ENCODE measurements around the gene ROPN1B.
"Not testable (repeated sequence)": the region's sequence is repeated elsewhere in the genome, so short reads cannot be mapped to it uniquely, and the experiment has no call there.

The ROPN1B gene

DNA sequence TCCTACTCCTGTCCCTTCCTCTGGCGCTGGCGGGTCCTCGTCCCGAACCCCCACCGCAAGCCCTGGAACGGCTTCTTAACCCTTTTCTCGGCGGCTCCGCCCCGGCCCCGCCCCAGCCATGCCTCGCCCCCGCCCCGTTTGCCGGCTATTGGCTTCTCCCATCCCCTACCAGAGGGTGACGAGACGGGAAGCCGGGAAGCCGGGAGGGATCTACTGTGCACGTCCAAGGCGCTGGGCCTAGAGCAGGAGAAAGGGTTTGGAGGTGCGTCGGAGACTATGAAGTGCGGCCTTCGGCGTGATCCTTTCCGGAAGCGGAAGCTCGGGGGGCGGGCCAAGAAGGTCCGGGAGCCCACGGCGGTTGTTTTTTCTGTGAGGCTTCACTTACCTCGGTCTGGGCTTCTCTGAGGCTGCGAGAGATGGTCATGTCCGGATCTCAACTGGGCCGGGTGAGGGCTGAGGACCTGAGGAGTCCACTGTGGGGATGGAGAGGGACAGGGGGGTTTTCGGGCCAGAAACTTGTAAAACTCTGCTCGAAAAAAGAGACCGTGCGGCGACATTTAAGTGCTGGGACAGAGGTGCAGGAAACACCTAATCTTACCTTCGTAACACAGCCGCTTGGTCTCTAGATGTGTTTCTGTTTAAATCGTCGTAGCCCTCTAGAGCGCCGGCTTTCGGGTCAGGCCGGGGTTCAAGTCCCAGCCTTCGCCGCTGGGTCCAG, 21.4 kb downstream of the ROPN1B start (continued):
- TF ChIP-seq, protein P1, sequence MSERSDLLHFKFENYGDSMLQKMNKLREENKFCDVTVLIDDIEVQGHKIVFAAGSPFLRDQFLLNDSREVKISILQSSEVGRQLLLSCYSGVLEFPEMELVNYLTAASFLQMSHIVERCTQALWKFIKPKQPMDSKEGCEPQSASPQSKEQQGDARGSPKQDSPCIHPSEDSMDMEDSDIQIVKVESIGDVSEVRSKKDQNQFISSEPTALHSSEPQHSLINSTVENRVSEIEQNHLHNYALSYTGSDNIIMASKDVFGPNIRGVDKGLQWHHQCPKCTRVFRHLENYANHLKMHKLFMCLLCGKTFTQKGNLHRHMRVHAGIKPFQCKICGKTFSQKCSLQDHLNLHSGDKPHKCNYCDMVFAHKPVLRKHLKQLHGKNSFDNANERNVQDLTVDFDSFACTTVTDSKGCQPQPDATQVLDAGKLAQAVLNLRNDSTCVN (tag by site-specific recombination; optimal IDR thresholded peaks at IDR 0.05): peak; percentile 27
- no peak for TF ChIP-seq OVOL3 (tag by site-specific recombination; IDR thresholded peaks at IDR 0.05)
- TF ChIP-seq ZNF112 (tag by site-specific recombination; IDR thresholded peaks at IDR 0.05): no peak
- TF ChIP-seq ZNF501 (tag by site-specific recombination; IDR thresholded peaks at IDR 0.05): no peak
- TF ChIP-seq KLF16 (tag by site-specific recombination; IDR thresholded peaks at IDR 0.05): 0 out of 2 replicates have a peak, but pooled peaks have one; percentile 24

- H3K9me3 ChIP-seq (ENCODE audit: control insufficient read depth, insufficient read depth, low read depth, low read length); CTCF ChIA-PET; H3K27ac ChIP-seq (ENCODE audit: extremely low read depth, low read depth, low read length); H3K4me3 ChIP-seq (ENCODE audit: low read depth, low read length); H3K4me1 ChIP-seq (ENCODE audit: control insufficient read depth, insufficient read depth, low read length); H3K36me3 ChIP-seq (ENCODE audit: control insufficient read depth in 2 of 2, insufficient read depth in 1 of 2, low read length in 2 of 2); POLR2A ChIA-PET: not testable (repeated sequence)
Measured at GRCh38 chr3:125996751-125997150, 27.8 kb downstream of the ROPN1B start.

- ChIA-PET POLR2A (no interaction called here), CTCF (interaction anchor here (1.3 kb wide), 1 partner anchor 73 kb away, joined by 3 read pairs; no protein-coding TSS in a partner anchor)
- no peak overlapping the region for H3K4me3 ChIP-seq (ENCODE audit: low read depth, low read length)
- no peak for TF ChIP-seq ZNF404 (tag by site-specific recombination; IDR thresholded peaks at IDR 0.05)
- no peak for TF ChIP-seq ZNF423 (tag by site-specific recombination; IDR thresholded peaks at IDR 0.05)
- no peak for TF ChIP-seq TCF7L2 (IDR thresholded peaks at IDR 0.05; ENCODE audit: borderline replicate concordance, low read depth, low read length)
- TF ChIP-seq, protein P2, sequence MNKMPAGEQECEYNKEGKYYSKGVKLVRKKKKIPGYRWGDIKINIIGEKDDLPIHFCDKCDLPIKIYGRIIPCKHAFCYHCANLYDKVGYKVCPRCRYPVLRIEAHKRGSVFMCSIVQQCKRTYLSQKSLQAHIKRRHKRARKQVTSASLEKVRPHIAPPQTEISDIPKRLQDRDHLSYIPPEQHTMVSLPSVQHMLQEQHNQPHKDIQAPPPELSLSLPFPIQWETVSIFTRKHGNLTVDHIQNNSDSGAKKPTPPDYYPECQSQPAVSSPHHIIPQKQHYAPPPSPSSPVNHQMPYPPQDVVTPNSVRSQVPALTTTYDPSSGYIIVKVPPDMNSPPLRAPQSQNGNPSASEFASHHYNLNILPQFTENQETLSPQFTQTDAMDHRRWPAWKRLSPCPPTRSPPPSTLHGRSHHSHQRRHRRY (tag by site-specific recombination; IDR thresholded peaks at IDR 0.05): no peak
- no peak for TF ChIP-seq ZNF394 (tag by site-specific recombination; IDR thresholded peaks at IDR 0.05; ENCODE audit: borderline replicate concordance)
- TF ChIP-seq ZNF626 (tag by site-specific recombination; IDR thresholded peaks at IDR 0.05): no peak
- TF ChIP-seq ZNF664 (tag by site-specific recombination; IDR thresholded peaks at IDR 0.05): no peak
- TF ChIP-seq ZNF280C (tag by site-specific recombination; IDR thresholded peaks at IDR 0.05): no peak
- no peak for TF ChIP-seq OSR2 (tag by site-specific recombination; IDR thresholded peaks at IDR 0.05)
- TF ChIP-seq ZNF777 (tag by site-specific recombination; IDR thresholded peaks at IDR 0.05; ENCODE audit: borderline replicate concordance): no peak
- no peak for TF ChIP-seq YY2 (tag by site-specific recombination; IDR thresholded peaks at IDR 0.05)
- no peak for TF ChIP-seq ZNF530 (tag by site-specific recombination; IDR thresholded peaks at IDR 0.05; ENCODE audit: low read depth)
- TF ChIP-seq ZNF223 (tag by site-specific recombination; IDR thresholded peaks at IDR 0.05): no peak
- no peak for TF ChIP-seq KLF9 (tag by site-specific recombination; IDR thresholded peaks at IDR 0.05; ENCODE audit: low read depth)
- TF ChIP-seq ZBTB20 (tag by site-specific recombination; IDR thresholded peaks at IDR 0.05): no peak
- TF ChIP-seq ZFP37 (tag by site-specific recombination; IDR thresholded peaks at IDR 0.05): no peak
- peaks cover 0 to 18% of the 10 kb centered on the region in 2 experiments; a peak in 1 of 3 replicates for H3K36me3 ChIP-seq (ENCODE audit: control insufficient read depth in 2 of 2, insufficient read depth in 1 of 2, low read length in 2 of 2)
- no peaks in the 10 kb centered on the region for H3K9me3 ChIP-seq (ENCODE audit: control insufficient read depth, insufficient read depth, low read depth, low read length)
- H3K4me1 ChIP-seq (ENCODE audit: control insufficient read depth, insufficient read depth, low read length): no peaks in the 10 kb centered on the region
- no peak overlapping the region for H3K27ac ChIP-seq (ENCODE audit: extremely low read depth, low read depth, low read length)
Measured at GRCh38 chr3:126002189-126002588, 33.2 kb downstream of the ROPN1B start.

Measured in HEK293 (cell line).